ENCODE results near the gene E2F6. TPM values are rescaled to one million over a fixed set of nuclear protein-coding genes. Genes with fewer than 3 reads are reported as not detected.

The E2F6 gene
- total and polyA plus RNA-seq, 2 experiments from 2014 or later = 22.6 to 27.2 TPM

DNA sequence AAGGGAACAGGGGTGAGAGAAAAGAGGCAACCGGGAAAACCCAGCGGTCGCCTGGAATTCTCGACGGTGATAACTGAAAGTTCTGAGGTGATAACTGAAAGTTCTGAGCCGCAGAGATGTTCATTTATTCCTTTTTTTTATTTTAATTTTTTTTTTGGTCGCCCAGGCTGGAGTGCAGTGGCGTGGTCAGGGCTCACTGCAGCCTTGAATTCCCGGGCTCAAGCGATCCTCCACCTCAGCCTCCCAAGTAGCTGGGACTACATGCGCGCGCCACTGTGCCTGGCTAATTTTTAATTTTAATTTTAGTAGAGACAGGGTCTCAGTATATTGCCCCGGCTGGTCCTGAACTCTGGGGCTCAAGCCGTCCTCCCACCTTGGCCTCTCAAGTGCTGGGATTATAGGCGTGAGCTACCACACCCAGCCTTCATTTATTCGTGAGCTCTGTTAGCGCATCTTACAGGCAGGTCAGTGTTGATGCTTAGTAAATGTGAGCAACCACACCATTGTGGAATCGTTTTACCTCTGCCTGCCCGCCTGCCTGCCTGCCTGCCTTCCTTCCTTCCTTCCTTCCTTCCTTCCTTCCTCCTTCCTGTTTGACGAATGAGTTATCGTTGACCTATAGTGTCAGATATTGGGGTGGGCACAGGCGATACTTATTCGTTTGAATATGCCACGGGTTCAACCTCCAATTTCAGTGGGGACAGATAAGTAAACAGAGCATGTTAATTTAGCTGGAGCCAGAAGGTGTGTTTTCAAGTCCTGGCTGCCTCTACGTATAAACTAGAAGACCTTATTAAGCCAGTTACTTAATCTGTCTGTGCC, 557 bp upstream of the E2F6 start:
- peak overlapping the region; percentile 40 for H3K4me3 ChIP-seq
- H3K27ac ChIP-seq = no peak overlapping the region
- H3K4me1 ChIP-seq (ENCODE audit: low read depth) = peaks cover 3% of the 10 kb centered on the region
- no peaks in the 10 kb centered on the region for H3K36me3 ChIP-seq
- no peak for DNase-seq (ENCODE audit: low read depth in 1 of 2, low spot score in 1 of 2)
- no peaks in the 10 kb centered on the region for H3K27me3 ChIP-seq
- TF ChIP-seq CTCF (IDR thresholded peaks at IDR 0.05; ENCODE audit: low read depth, low read length) = no peak
- H3K9me3 ChIP-seq (ENCODE audit: low read depth) = no peaks in the 10 kb centered on the region

DNA sequence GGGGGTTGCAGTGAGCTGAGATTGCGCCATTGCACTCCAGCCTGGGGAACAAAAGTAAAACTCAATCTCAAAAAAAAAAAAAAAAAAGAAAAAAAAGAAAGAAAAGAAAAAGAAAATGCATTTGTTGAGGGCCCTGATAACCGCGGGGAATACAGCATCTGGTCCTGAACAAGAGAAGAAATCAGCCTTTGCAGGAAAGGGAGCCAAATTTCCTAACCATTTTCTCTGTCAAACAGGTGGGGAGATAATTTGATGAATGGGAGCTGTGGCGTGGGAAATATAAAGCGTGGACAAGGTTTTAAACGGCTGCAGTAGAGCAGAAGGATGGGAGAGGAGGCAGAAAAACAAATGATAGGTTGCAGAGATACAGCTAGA, 864 bp downstream of the E2F6 start:
- no peak for DNase-seq (ENCODE audit: low read depth in 1 of 2, low spot score in 1 of 2)
- peaks cover 3% of the 10 kb centered on the region for H3K4me1 ChIP-seq (ENCODE audit: low read depth)
- peak overlapping the region; percentile 90 for H3K27ac ChIP-seq
- peak overlapping the region; percentile 40 for H3K4me3 ChIP-seq
- H3K36me3 ChIP-seq = no peaks in the 10 kb centered on the region
- no peaks in the 10 kb centered on the region for H3K27me3 ChIP-seq
- no peaks in the 10 kb centered on the region for H3K9me3 ChIP-seq (ENCODE audit: low read depth)
- TF ChIP-seq CTCF (IDR thresholded peaks at IDR 0.05; ENCODE audit: low read depth, low read length) = no peak

DNA sequence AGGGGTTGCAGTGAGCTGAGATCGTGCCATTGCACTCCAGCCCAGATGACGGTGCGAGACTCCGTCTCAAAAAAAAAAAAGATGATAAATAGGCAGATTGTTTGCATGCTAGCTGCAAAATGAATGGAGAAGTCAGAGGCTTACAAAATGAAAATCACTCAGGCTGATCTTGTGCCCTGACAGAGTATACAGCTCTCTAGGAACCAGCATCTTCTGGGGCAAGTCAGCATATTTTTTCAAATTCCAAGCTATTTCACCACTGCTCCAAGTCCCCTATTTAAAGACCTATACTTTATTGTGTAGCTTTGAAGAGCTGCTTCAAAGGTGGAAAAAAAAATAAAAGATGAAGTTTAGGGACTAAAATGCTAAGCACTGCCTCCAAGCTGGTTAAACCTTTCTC, 6.1 kb downstream of the E2F6 start:
- Histone ChIP-seq H3K9me3 (ENCODE audit: low read depth) (no peaks in the 10 kb centered on the region), H3K36me3 (no peaks in the 10 kb centered on the region), H3K27me3 (no peaks in the 10 kb centered on the region), H3K4me3 (no peak overlapping the region), H3K27ac (peak overlapping the region; percentile 25), H3K4me1 (ENCODE audit: low read depth) (peaks cover 20% of the 10 kb centered on the region)
- no peak for DNase-seq (ENCODE audit: low read depth in 1 of 2, low spot score in 1 of 2)
- TF ChIP-seq CTCF (IDR thresholded peaks at IDR 0.05; ENCODE audit: low read depth, low read length) = no peak

GRCh38 chr2:11458753-11459152, 7.2 kb downstream of the E2F6 start:
- no peak overlapping the region for H3K4me3 ChIP-seq
- DNase-seq (ENCODE audit: low read depth in 1 of 2, low spot score in 1 of 2) = peak in 1 of 2 donors; percentile 44
- H3K4me1 ChIP-seq (ENCODE audit: low read depth) = peaks cover 17% of the 10 kb centered on the region
- no peaks in the 10 kb centered on the region for H3K36me3 ChIP-seq
- no peak for TF ChIP-seq CTCF (IDR thresholded peaks at IDR 0.05; ENCODE audit: low read depth, low read length)
- H3K27me3 ChIP-seq = no peaks in the 10 kb centered on the region
- H3K27ac ChIP-seq = peak overlapping the region; percentile 85
- no peaks in the 10 kb centered on the region for H3K9me3 ChIP-seq (ENCODE audit: low read depth)

GRCh38 chr2:11457935-11458334, 8.0 kb downstream of the E2F6 start:
- Histone ChIP-seq H3K27me3 (no peaks in the 10 kb centered on the region), H3K4me1 (ENCODE audit: low read depth) (peaks cover 17% of the 10 kb centered on the region), H3K36me3 (no peaks in the 10 kb centered on the region), H3K4me3 (no peak overlapping the region), H3K27ac (no peak overlapping the region), H3K9me3 (ENCODE audit: low read depth) (no peaks in the 10 kb centered on the region)
- no peak for DNase-seq (ENCODE audit: low read depth in 1 of 2, low spot score in 1 of 2)
- no peak for TF ChIP-seq CTCF (IDR thresholded peaks at IDR 0.05; ENCODE audit: low read depth, low read length)
